Measurements from ENCODE around the gene ANTXR1.

Gene ANTXR1

GRCh38 chr2:69013142-69013839, at the start of gene ANTXR1:
ANTXR1 (plus strand) TSS chr2:69013179; CDS start chr2:69013500, 321 bp downstream.
- DNase-seq = peak; percentile 83

- DNase-seq = no peak
Observed at GRCh38 chr2:68964282-68964681, 48.7 kb upstream of the ANTXR1 start.

GRCh38 chr2:68968221-68968620, 44.8 kb upstream of the ANTXR1 start:
- no peak for DNase-seq

GRCh38 chr2:68969736-68970490, 43.1 kb upstream of the ANTXR1 start:
- no peak for DNase-seq

- DNase-seq = no peak
Observed at GRCh38 chr2:68970566-68971265, 42.3 kb upstream of the ANTXR1 start.

- no peak for DNase-seq
Observed at GRCh38 chr2:68971591-68972231, 41.3 kb upstream of the ANTXR1 start.

- no peak for DNase-seq
Observed at GRCh38 chr2:68974251-68974650, 38.7 kb upstream of the ANTXR1 start, which contains the start of gene GKN1. GKN1 (plus strand) TSS chr2:68974636; CDS start chr2:68974678, 42 bp downstream.

GRCh38 chr2:68974946-68975665, 37.9 kb upstream of the ANTXR1 start:
- DNase-seq = no peak

GRCh38 chr2:68975844-68976243, 37.1 kb upstream of the ANTXR1 start:
- DNase-seq = no peak

- no peak for DNase-seq
Observed at GRCh38 chr2:68977453-68977852, 35.5 kb upstream of the ANTXR1 start.

- DNase-seq = no peak
Observed at GRCh38 chr2:68978098-68978497, 34.9 kb upstream of the ANTXR1 start.

GRCh38 chr2:68980956-68981355, 32.0 kb upstream of the ANTXR1 start:
- no peak for DNase-seq

- DNase-seq = no peak
Observed at GRCh38 chr2:68987021-68987503, 25.9 kb upstream of the ANTXR1 start.

GRCh38 chr2:68989035-68989434, 23.9 kb upstream of the ANTXR1 start:
- DNase-seq = no peak

- no peak for DNase-seq
Observed at GRCh38 chr2:68992341-68992740, 20.6 kb upstream of the ANTXR1 start.

- DNase-seq = no peak
Observed at GRCh38 chr2:68992933-68993332, 20.0 kb upstream of the ANTXR1 start.

- DNase-seq = no peak
Observed at GRCh38 chr2:68993660-68994059, 19.3 kb upstream of the ANTXR1 start.

- DNase-seq = no peak
Observed at GRCh38 chr2:68994864-68995263, 18.1 kb upstream of the ANTXR1 start.

GRCh38 chr2:68995916-68996315, 17.1 kb upstream of the ANTXR1 start:
- no peak for DNase-seq

GRCh38 chr2:68997401-68997800, 15.6 kb upstream of the ANTXR1 start:
- no peak for DNase-seq

GRCh38 chr2:69001879-69002278, 11.1 kb upstream of the ANTXR1 start:
- no peak for DNase-seq

GRCh38 chr2:69003731-69004130, 9.2 kb upstream of the ANTXR1 start:
- DNase-seq = no peak
